ENCODE measurements around the gene BMS1. TPM values are rescaled to one million over a fixed set of nuclear protein-coding genes. Genes with fewer than 3 reads are reported as not detected.
"Not testable (repeated sequence)": the region's sequence is repeated elsewhere in the genome, so short reads cannot be mapped to it uniquely, and the experiment has no call there.

The BMS1 gene, protein sequence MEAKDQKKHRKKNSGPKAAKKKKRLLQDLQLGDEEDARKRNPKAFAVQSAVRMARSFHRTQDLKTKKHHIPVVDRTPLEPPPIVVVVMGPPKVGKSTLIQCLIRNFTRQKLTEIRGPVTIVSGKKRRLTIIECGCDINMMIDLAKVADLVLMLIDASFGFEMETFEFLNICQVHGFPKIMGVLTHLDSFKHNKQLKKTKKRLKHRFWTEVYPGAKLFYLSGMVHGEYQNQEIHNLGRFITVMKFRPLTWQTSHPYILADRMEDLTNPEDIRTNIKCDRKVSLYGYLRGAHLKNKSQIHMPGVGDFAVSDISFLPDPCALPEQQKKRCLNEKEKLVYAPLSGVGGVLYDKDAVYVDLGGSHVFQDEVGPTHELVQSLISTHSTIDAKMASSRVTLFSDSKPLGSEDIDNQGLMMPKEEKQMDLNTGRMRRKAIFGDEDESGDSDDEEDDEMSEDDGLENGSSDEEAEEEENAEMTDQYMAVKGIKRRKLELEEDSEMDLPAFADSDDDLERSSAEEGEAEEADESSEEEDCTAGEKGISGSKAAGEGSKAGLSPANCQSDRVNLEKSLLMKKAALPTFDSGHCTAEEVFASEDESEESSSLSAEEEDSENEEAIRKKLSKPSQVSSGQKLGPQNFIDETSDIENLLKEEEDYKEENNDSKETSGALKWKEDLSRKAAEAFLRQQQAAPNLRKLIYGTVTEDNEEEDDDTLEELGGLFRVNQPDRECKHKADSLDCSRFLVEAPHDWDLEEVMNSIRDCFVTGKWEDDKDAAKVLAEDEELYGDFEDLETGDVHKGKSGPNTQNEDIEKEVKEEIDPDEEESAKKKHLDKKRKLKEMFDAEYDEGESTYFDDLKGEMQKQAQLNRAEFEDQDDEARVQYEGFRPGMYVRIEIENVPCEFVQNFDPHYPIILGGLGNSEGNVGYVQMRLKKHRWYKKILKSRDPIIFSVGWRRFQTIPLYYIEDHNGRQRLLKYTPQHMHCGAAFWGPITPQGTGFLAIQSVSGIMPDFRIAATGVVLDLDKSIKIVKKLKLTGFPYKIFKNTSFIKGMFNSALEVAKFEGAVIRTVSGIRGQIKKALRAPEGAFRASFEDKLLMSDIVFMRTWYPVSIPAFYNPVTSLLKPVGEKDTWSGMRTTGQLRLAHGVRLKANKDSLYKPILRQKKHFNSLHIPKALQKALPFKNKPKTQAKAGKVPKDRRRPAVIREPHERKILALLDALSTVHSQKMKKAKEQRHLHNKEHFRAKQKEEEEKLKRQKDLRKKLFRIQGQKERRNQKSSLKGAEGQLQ
- total RNA-seq, result 15.0 TPM
- long read RNA-seq, full-length matches to known transcripts, result 16 of 21 reads
- long read RNA-seq, partial matches to known transcripts, result 2 of 21 reads
- long read RNA-seq, other reads (novel, unspliced or antisense), result 3 of 21 reads

DNA sequence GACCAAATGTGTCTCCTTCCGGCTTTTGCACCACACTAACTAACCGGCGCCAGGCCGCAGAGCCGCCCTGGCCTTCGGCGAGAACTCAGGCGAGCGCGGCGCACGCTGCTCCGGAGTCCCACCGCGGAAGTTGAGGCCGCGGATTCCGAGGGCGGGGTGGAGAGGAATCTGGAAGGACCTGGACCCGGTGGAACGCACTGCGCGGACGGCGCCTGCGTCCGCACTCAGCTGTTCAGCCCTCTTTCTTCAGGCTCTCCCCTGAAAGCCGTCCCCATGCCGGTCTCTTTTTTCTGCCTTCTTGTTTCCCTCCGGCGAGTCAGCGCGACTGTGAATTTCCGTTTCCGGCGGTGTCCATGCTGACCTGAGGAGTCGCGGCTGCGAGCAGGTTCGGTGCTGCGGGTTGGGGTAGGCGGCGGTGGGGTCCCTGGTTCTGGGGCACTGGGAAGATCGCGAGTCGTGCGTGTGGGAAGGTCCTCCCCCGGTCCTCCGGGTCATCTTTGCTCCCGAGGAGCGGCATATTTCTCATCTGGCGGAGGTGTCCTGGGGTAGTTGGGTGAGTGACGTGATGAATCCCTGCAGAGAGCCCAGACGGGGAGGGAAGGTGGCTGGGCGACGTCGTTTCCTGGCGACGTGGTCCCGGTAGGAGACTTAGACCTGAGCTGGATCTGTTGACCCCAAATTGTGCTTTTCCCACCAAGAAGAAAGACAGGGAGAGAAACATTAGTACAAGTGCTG is at the start of gene BMS1:
Gene BMS1, plus strand, starts transcription at position 350 of the 735 bp plus-strand sequence. CDS start 1,600 bp downstream, outside the sequence.
- intact Hi-C loops (cut with DNase I), result loop anchor here (1.0 to 10.0 kb wide), 3 partner anchors 29 to 228 kb away; partner anchors contain the start of gene ZNF33B
- ATAC-seq, result peak; percentile 96

GRCh38 chr10:42734536-42734935 is 48.1 kb upstream of the BMS1 start:
- ATAC-seq (no peak), DNase-seq (ENCODE audit: missing footprints) (no peak)

More for the DNA sequence above, at the start of gene BMS1:
- DNase-seq (ENCODE audit: missing footprints), result peak; percentile 92

GRCh38 chr10:42738679-42739078 is 43.9 kb upstream of the BMS1 start:
- ATAC-seq (no peak), DNase-seq (ENCODE audit: missing footprints) (no peak)
- intact Hi-C loops (cut with DNase I), result no loop called here

More at GRCh38 chr10:42734536-42734935, 48.1 kb upstream of the BMS1 start:
- intact Hi-C loops (cut with DNase I), result no loop called here

DNA sequence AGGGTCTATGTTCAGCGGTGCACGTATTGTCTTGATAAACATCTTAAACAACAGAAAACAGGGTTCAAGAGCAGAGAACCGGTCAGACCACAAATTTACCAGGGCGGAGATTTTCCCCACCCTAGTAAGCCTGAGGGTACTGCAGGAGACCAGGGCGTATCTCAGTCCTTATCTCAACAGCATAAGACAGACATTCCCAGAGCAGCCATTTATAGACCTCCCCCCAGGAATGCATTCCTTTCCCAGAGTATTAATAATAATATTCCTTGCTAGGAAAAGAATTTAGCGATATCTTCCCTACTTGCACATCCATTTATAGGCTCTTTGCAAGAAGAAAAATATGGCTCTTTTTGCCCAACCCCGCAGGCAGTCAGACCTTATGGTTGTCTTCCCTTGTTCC is 41.1 kb upstream of the BMS1 start:
- ATAC-seq; intact Hi-C loops (cut with DNase I); DNase-seq (ENCODE audit: missing footprints): not testable (repeated sequence)

GRCh38 chr10:42743697-42744096 is 38.9 kb upstream of the BMS1 start:
- intact Hi-C loops (cut with DNase I), result no loop called here
- DNase-seq (ENCODE audit: missing footprints), result no peak
- no peak for ATAC-seq

DNA sequence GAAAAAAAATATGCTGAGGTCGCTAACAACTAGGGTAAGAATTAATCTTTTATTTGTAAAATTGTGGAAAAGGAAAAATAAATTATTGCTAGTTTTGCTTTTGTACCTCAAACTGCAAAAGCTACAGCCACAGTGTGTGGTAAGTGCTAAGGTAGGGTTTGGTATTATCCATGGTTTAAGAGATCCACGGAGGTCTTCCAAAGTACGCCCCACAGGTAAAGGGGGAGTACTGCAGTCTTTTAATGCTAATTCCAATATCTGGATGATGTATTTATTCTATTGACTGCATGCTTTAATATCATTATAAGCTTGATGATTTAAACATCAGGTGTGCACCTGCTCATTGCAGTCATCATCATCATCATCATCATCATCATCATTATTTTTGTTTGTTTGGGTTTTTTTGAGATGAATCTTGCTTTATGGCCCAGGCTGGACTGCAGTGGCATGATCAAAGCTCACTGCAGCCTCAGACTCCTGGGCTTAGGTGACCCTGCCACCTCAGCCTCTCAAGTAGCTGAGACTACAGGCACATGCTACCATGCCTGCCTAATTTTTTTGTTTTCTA is 38.4 kb upstream of the BMS1 start:
- intact Hi-C loops (cut with DNase I), result no loop called here
- DNase-seq (ENCODE audit: missing footprints) (no peak), ATAC-seq (no peak)

DNA sequence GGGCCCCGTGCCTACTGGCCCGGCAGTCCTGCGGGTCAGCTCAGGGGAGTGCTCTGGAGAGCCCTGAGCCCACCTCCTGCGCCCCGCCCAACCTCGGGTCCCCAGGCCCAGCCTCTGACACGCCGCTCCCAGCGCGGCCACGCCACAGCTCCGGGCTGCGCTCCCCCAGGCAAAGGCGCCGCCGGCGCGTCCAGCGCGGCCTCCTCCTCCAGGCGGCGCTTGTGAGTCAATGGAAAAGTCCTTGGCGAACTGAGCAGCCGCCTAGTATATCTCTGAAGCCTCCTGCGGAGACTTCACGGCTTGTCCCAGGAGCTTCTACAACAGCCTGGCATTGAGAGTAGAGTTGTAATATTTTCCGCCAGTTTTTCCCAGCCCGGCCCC is 29.5 kb upstream of the BMS1 start:
- peak; percentile 90 for ATAC-seq
- intact Hi-C loops (cut with DNase I), result loop anchor here (1.0 kb wide), 2 partner anchors 29 to 352 kb away; partner anchors contain the start of gene BMS1
- DNase-seq (ENCODE audit: missing footprints), result peak; percentile 84

DNA sequence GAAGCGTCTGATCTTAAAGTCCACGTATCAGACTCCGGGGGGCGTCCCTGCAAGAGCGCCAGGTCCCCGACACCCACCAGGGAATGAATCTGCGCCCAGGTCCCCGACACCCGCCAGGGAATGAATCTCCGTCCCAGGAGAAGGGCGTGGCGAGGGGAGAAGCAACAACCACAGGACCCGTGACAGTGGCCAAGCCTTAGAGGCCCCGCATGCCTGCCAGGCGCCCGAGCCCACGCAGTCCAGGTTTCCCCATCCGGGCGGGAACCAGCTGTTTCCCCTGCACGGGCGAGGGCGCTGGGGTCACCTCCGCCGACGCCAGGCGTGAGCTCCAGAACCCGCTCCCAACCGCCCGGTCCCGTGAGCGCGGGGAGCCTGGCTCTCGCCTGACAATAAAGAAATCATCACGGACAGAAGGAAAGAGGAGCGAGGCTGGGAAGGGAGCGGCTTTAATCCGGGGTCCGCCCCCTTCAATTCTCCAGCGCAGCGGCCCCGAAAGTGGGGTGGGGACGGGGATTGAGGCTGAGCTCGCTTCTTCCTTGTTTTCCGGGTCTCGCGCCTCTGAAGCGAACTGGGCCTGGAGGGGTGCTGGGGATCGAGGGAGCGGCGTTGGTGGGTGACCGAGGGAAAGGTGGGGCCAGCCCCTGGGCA is 29.0 kb upstream of the BMS1 start:
- ATAC-seq, result peak; percentile 25
- intact Hi-C loops (cut with DNase I), result loop anchor here (1.0 kb wide), 2 partner anchors 29 to 352 kb away; partner anchors contain the start of gene BMS1
- DNase-seq (ENCODE audit: missing footprints), result no peak

DNA sequence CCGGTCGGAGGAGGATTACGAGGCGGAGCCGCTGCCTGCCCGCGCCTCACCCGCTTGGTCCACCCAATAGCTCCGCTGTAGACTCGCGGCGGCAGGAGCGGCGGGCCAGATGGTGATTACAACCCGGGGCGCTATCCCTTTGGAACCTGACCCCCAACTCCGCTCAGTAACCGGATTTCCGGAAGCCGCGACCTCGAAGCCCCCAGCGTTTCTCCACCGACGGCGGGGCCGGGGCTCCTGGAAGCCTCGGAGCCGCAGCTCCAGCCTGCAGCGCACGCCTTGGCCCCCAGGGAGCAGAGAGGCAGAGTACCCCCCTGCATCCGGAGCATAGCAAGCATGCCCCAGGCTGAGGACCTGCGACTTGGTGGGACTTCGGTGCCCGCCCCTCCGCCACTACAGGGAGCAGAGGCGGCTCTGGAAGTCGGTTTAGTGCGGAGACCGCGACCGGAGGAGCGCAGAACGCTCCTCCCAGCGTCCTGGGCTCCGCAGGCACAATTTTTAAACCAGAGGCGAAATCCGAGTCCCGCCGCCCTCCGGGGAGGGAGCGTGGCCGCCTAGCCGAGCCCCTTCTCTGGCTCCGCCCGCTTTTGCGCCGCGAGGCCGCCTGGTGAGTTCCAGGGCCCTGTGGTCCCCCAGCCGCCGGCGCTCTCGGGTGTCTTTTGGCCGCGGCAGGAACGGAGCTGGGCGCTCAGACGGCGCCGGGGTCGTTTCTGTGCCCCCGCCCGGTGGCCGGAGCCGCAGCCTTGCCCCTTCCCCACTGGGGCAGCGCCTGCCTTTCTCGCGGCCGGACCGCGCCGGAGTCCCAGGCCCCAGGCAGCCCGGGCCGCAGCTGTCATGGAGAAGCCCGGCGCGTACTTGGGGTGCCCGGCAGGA is 28.2 kb upstream of the BMS1 start:
- intact Hi-C loops (cut with DNase I), result no loop called here
- peak; percentile 71 for ATAC-seq
- DNase-seq (ENCODE audit: missing footprints), result peak; percentile 82

- intact Hi-C loops (cut with DNase I), result no loop called here
These were observed 27.6 kb upstream of the BMS1 start for GRCh38 chr10:42755028-42755451.

DNA sequence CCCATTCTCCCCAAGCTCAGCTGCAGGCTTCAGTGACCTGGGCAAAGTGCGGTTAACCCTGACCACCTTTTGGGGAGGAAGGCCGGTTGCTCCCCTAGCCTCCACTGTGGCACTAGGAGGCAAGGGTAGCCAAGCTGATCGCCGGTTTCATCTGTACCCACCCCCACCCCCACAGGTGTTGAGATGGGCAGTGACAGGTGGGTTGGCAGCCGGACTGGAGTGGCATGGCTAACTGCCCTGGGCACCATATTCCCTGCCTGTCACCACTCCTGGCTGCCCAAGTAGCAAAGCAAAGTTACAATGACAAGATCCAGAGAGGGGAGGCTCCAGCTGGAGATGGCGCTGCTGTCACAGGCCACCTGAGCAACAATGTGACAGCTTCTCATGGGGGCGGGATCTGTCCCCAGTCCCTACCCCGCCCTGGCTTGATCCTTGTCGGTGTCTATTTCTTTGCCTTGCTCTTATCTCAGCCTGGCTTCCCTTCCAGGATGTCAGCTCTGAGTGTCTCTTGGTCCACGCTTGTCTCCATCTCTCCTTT is 27.0 kb upstream of the BMS1 start:
- intact Hi-C loops (cut with DNase I), result no loop called here
- ATAC-seq, result no peak

More at GRCh38 chr10:42755028-42755451, 27.6 kb upstream of the BMS1 start:
- no peak for DNase-seq (ENCODE audit: missing footprints)
- peak; percentile 11 for ATAC-seq

DNA sequence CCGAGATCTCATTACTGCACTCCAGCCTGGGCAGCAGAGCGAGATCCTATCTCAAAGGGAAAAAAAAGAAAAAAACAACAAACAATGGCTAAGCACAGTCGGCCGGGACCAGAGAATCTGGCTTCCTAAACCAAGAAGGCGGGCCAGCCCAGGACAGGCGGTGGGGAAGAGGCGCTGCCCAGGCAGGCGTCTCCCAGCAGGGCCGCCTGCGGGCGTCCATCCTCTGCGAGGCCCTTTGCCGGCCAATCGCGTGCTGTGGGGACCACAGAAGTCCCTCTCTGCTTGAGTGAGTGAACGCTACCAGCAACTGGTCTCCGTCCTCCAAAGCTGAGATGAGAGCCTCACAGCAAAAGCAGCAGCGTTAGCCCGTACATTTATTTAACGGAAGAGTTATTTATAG is 14.7 kb upstream of the BMS1 start:
- no peak for DNase-seq (ENCODE audit: missing footprints)
- intact Hi-C loops (cut with DNase I), result no loop called here
- no peak for ATAC-seq

More for the DNA sequence above, 27.0 kb upstream of the BMS1 start:
- no peak for DNase-seq (ENCODE audit: missing footprints)

DNA sequence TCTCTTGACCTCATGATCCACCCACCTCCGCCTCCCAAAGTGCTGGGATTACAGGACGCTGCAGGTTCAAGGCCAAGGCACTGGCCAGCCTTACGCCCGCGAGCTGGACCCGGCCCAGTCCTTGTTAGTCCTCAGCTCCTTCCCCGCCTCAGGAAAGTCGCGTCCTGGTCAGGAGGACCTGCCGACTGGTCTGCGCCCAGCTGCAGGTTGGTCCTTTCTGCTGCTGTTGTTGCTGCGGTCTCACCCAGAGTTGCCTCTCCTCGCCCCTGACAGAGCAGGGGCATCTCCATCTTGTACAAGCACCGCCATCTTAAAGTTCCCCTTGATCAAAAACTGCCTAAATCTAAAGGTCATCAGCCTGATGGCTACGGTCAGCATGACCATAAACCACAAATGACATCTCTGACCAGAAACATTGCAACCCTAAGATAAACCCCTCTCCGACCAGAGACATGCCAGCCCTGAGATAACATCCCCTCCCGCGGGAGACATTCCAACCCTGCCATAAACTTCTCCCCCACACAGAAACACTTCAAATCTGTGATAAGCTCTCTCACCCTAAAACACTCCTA is 13.9 kb upstream of the BMS1 start:
- ATAC-seq (no peak), DNase-seq (ENCODE audit: missing footprints) (no peak)
- intact Hi-C loops (cut with DNase I), result no loop called here

DNA sequence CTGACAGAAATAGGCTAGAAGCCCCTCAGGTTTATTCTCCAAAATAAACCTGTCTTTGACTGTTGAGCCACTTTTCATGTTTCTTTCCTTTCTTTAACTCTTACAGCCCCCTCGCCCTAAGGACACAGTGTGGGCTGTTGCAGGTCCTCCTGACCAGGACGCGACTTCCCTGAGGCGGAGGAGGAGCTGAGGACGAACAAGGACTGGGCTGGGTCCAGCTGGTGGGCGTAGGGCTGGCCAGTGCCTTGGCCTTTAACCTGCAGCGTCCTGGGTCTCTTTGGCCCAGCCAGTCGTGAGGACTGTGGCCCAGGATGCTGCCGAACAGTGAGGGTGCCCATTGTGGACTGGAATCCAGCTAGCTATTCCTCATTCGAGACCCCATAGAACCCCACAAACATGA is 13.4 kb upstream of the BMS1 start:
- DNase-seq (ENCODE audit: missing footprints) (no peak), ATAC-seq (no peak)
- intact Hi-C loops (cut with DNase I), result no loop called here

- DNase-seq (ENCODE audit: missing footprints), result no peak
- ATAC-seq, result no peak
- intact Hi-C loops (cut with DNase I), result no loop called here
These were observed 12.9 kb upstream of the BMS1 start for GRCh38 chr10:42769673-42770072.

Measured in Right ventricle myocardium inferior (tissue), 1 donor.